WTC11 (cell line): ENCODE results near the gene GORASP1.

Experiments used
- ATF1 ChIP-seq: sonication (generic); formaldehyde crosslinking; IDR thresholded peaks from 2 replicates; pipeline ENCODE4 v1.8.1; 2023; ENCODE audit warnings: mild to moderate bottlenecking, moderate library complexity, missing genetic modification reagents
- FOXP1 ChIP-seq: sonication (generic); formaldehyde crosslinking; IDR thresholded peaks from 2 replicates; pipeline ENCODE4 v1.8.0; 2022; ENCODE audit warnings: missing genetic modification reagents, mild to moderate bottlenecking, moderate library complexity, borderline replicate concordance
- IRF2 ChIP-seq: sonication (generic); formaldehyde crosslinking; IDR thresholded peaks from 2 replicates; pipeline ENCODE4 v1.8.0; 2022; ENCODE audit warnings: low read depth, missing genetic modification reagents, borderline replicate concordance
- NR1H2 ChIP-seq: sonication (generic); formaldehyde crosslinking; IDR thresholded peaks from 2 replicates; pipeline ENCODE4 v1.9.0; 2021; ENCODE audit warnings: mild to moderate bottlenecking, moderate library complexity, missing genetic modification reagents
- TEAD4 ChIP-seq: sonication (generic); formaldehyde crosslinking; IDR thresholded peaks from 2 replicates; pipeline ENCODE4 v1.8.0; 2022; ENCODE audit warnings: mild to moderate bottlenecking, missing genetic modification reagents
- ZNF671 ChIP-seq: fragments of 250-450 bp; sonication (Bioruptor Pico); IDR thresholded peaks from 2 replicates; pipeline ENCODE4 v1.8.0; 2021; ENCODE audit warnings: mild to moderate bottlenecking
- TF ChIP-seq, protein P1 (sequence below): fragments of 200-600 bp; IDR thresholded peaks from 2 replicates; pipeline ENCODE4 v1.8.0; 2022; ENCODE audit warnings: antibody characterized with exemption
- TF ChIP-seq, protein P2 (sequence below): sonication (generic); formaldehyde crosslinking; IDR thresholded peaks from 2 replicates; pipeline ENCODE4 v1.8.0; 2022; ENCODE audit warnings: mild to moderate bottlenecking, missing genetic modification reagents
- TF ChIP-seq, protein P3 (sequence below): sonication (generic); formaldehyde crosslinking; IDR thresholded peaks from 2 replicates; pipeline ENCODE4 v1.8.0; 2022; ENCODE audit warnings: mild to moderate bottlenecking, missing genetic modification reagents
- TF ChIP-seq, protein P4 (sequence below): sonication (generic); formaldehyde crosslinking; conservative IDR thresholded peaks from 2 replicates; pipeline ENCODE4 v1.8.1; 2023; ENCODE audit warnings: mild to moderate bottlenecking, low read depth, missing genetic modification reagents, moderate library complexity
- TF ChIP-seq, protein P5 (sequence below): sonication (generic); formaldehyde crosslinking; IDR thresholded peaks from 2 replicates; pipeline ENCODE4 v1.8.0; 2022; ENCODE audit warnings: mild to moderate bottlenecking, missing genetic modification reagents

DNA sequence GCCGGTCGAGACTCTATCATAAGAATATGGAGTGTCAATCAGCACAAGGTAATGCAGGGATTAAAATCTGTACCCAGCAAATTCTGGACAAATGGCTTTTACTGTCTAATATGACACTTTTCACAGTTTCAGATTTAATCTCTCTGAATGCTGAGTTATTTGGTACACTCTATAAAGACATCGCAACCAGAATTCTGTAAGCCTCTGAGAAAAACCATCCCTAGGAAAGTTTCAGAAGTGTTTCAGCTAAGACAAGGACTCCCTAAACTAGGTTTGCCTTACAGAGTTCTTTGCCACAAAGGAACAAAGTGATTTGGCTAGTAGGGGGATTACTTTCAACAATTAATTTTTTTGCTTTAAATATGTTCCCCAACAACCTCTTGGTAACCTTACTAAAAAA lies 44.3 kb downstream of the GORASP1 start:
- TF ChIP-seq, protein P1, sequence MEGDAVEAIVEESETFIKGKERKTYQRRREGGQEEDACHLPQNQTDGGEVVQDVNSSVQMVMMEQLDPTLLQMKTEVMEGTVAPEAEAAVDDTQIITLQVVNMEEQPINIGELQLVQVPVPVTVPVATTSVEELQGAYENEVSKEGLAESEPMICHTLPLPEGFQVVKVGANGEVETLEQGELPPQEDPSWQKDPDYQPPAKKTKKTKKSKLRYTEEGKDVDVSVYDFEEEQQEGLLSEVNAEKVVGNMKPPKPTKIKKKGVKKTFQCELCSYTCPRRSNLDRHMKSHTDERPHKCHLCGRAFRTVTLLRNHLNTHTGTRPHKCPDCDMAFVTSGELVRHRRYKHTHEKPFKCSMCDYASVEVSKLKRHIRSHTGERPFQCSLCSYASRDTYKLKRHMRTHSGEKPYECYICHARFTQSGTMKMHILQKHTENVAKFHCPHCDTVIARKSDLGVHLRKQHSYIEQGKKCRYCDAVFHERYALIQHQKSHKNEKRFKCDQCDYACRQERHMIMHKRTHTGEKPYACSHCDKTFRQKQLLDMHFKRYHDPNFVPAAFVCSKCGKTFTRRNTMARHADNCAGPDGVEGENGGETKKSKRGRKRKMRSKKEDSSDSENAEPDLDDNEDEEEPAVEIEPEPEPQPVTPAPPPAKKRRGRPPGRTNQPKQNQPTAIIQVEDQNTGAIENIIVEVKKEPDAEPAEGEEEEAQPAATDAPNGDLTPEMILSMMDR, result no peak
- TF ChIP-seq ATF1, result no peak
- TF ChIP-seq IRF2 (CRISPR knock-in tag), result no peak
- TF ChIP-seq, protein P2, sequence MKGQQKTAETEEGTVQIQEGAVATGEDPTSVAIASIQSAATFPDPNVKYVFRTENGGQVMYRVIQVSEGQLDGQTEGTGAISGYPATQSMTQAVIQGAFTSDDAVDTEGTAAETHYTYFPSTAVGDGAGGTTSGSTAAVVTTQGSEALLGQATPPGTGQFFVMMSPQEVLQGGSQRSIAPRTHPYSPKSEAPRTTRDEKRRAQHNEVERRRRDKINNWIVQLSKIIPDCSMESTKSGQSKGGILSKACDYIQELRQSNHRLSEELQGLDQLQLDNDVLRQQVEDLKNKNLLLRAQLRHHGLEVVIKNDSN (CRISPR knock-in tag), result no peak
- TF ChIP-seq, protein P3, sequence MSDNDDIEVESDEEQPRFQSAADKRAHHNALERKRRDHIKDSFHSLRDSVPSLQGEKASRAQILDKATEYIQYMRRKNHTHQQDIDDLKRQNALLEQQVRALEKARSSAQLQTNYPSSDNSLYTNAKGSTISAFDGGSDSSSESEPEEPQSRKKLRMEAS (CRISPR knock-in tag), result no peak
- TF ChIP-seq FOXP1 (CRISPR knock-in tag), result no peak
- TF ChIP-seq, protein P4, sequence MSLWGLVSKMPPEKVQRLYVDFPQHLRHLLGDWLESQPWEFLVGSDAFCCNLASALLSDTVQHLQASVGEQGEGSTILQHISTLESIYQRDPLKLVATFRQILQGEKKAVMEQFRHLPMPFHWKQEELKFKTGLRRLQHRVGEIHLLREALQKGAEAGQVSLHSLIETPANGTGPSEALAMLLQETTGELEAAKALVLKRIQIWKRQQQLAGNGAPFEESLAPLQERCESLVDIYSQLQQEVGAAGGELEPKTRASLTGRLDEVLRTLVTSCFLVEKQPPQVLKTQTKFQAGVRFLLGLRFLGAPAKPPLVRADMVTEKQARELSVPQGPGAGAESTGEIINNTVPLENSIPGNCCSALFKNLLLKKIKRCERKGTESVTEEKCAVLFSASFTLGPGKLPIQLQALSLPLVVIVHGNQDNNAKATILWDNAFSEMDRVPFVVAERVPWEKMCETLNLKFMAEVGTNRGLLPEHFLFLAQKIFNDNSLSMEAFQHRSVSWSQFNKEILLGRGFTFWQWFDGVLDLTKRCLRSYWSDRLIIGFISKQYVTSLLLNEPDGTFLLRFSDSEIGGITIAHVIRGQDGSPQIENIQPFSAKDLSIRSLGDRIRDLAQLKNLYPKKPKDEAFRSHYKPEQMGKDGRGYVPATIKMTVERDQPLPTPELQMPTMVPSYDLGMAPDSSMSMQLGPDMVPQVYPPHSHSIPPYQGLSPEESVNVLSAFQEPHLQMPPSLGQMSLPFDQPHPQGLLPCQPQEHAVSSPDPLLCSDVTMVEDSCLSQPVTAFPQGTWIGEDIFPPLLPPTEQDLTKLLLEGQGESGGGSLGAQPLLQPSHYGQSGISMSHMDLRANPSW (CRISPR knock-in tag), result no peak
- no peak for TF ChIP-seq ZNF671 (CRISPR knock-in tag)
- no peak for TF ChIP-seq TEAD4 (CRISPR knock-in tag)
- no peak for TF ChIP-seq NR1H2
- TF ChIP-seq, protein P5, sequence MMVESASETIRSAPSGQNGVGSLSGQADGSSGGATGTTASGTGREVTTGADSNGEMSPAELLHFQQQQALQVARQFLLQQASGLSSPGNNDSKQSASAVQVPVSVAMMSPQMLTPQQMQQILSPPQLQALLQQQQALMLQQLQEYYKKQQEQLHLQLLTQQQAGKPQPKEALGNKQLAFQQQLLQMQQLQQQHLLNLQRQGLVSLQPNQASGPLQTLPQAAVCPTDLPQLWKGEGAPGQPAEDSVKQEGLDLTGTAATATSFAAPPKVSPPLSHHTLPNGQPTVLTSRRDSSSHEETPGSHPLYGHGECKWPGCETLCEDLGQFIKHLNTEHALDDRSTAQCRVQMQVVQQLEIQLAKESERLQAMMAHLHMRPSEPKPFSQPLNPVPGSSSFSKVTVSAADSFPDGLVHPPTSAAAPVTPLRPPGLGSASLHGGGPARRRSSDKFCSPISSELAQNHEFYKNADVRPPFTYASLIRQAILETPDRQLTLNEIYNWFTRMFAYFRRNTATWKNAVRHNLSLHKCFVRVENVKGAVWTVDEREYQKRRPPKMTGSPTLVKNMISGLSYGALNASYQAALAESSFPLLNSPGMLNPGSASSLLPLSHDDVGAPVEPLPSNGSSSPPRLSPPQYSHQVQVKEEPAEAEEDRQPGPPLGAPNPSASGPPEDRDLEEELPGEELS (CRISPR knock-in tag), result no peak
